GM12891 (cell line): ENCODE measurements around the gene RYR3.

Experiments used
- POLR2A ChIP-seq: IDR thresholded peaks from 2 replicates; pipeline ENCODE4 v1.6.1; 2011; ENCODE audit warnings: low read depth, low read length, control low read depth
- POLR2AphosphoS5 ChIP-seq: IDR thresholded peaks from 2 replicates; pipeline ENCODE4 v1.6.1; 2011; ENCODE audit warnings: low read depth, low read length, control low read depth
- TAF1 ChIP-seq: IDR thresholded peaks from 2 replicates; pipeline ENCODE4 v1.6.1; 2011; ENCODE audit warnings: low read depth, low read length, control low read depth

DNA sequence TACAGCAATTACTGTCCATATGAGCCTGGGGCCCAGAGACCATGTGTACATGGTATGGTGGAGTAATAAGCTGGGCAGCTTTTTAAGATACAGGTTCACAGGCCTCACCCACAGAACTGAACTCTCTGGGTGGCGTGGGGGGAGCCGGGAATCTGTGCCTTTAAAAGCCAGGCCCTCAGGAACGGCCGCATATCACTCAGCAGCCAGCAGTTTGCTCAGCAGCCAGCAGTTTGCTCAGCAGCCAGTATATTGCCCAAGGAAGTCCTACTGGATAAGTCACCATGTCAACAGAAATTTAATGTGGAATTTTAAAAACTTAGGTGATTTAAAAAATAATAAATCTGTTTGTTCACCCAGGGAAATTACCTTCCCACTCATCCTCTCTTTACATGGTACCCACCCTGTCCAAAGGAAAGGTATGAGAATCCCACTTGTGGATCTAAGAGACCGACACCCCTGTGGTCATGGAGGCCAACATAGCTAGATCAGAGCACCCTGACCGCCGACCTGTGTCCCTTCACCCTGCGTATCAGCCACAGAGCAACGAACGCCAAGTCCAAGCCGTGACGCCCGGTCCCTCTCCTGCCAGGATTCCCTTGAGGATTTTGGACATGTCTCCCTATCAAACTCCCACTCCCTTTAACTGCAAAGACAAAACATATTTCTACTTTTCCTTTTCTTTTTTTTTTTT lies 561.8 kb downstream of the RYR3 start:
- TF ChIP-seq TAF1 (no peak), POLR2A (no peak), POLR2AphosphoS5 (no peak)
